Pons (tissue), 1 donor: Measurements from ENCODE around the gene NEU1.
A peak's percentile ranks its signal among the peaks of the same experiment; 100 is the strongest.
"Not testable (repeated sequence)": the region's sequence is repeated elsewhere in the genome, so short reads cannot be mapped to it uniquely, and the experiment has no call there.

Source experiments
- DNase-seq: peaks from one replicate; pipeline ENCODE4 v3.0.0-alpha.2; 2016; ENCODE audit warnings: low spot score

NEU1 gene

GRCh38 chr6:31817929-31818511, 44.6 kb downstream of the NEU1 start:
- not testable (repeated sequence) for DNase-seq

- DNase-seq, result peak; percentile 86
Observed at GRCh38 chr6:31817133-31817928, 45.3 kb downstream of the NEU1 start.

- DNase-seq, result peak; percentile 99
Observed at GRCh38 chr6:31815025-31815838, 47.4 kb downstream of the NEU1 start, which contains the start of the genes HSPA1A and HSPA1L. Gene HSPA1A (plus strand): TSS chr6:31815543. CDS start chr6:31815757, 214 bp downstream. Gene HSPA1L (minus strand): TSS chr6:31815283. CDS start chr6:31811972, 3,311 bp downstream.

GRCh38 chr6:31814677-31815024, 48.0 kb downstream of the NEU1 start:
- DNase-seq, result peak; percentile 99

- DNase-seq, result no peak
Observed at GRCh38 chr6:31813465-31813849, 49.2 kb downstream of the NEU1 start.

GRCh38 chr6:31811645-31812044, 51.0 kb downstream of the NEU1 start:
- no peak for DNase-seq

GRCh38 chr6:31808599-31808998, 54.0 kb downstream of the NEU1 start:
- DNase-seq, result not testable (repeated sequence)
